ENCODE results near the gene IREB2.

GRCh38 chr15:78394026-78394425 lies 44.0 kb upstream of the IREB2 start:
- TF ChIP-seq, protein P1, sequence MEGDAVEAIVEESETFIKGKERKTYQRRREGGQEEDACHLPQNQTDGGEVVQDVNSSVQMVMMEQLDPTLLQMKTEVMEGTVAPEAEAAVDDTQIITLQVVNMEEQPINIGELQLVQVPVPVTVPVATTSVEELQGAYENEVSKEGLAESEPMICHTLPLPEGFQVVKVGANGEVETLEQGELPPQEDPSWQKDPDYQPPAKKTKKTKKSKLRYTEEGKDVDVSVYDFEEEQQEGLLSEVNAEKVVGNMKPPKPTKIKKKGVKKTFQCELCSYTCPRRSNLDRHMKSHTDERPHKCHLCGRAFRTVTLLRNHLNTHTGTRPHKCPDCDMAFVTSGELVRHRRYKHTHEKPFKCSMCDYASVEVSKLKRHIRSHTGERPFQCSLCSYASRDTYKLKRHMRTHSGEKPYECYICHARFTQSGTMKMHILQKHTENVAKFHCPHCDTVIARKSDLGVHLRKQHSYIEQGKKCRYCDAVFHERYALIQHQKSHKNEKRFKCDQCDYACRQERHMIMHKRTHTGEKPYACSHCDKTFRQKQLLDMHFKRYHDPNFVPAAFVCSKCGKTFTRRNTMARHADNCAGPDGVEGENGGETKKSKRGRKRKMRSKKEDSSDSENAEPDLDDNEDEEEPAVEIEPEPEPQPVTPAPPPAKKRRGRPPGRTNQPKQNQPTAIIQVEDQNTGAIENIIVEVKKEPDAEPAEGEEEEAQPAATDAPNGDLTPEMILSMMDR (IDR thresholded peaks at IDR 0.05 in 8 of 11, conservative IDR thresholded peaks at IDR 0.05 in 3 of 11): no peak
- TF ChIP-seq POLR2A (IDR thresholded peaks at IDR 0.05) (no peak), POLR2AphosphoS5 (IDR thresholded peaks at IDR 0.05) (no peak)

Data from spleen (tissue), 7 donors.